K562 (cell line): Measurements from ENCODE around the gene AKAP13. TPM values are rescaled to one million over a fixed set of nuclear protein-coding genes. Genes with fewer than 3 reads are reported as not detected.

Experiments
- ATAC-seq: fragments of 200-7000 bp; cut with Tn5 transposase; 3 replicates; pipeline ENCODE4 v1.9.1; 2020; ENCODE audit warnings: moderate library complexity
- BruUV-seq: library from RNA; stranded (reverse); fragments of 400-500 nt; replicated peaks from 2 replicates; lab custom pipeline; 2021; lab: Mats Ljungman, UMichigan
- CTCF ChIA-PET: fragments of 300-600 bp; formaldehyde crosslinking; extraction: SDS; loops from one replicate; lab custom pipeline; 2021; ENCODE audit warnings: low intra/inter-chr PET ratio; lab: Yijun Ruan, JAX
- POLR2A ChIA-PET: fragments of 300-600, 350-650 bp; sonication (Branson Sonifier 250); formaldehyde crosslinking; extraction: SDS; loops from one replicate; lab custom pipeline; 2021; ENCODE audit warnings: antibody characterized with exemption, inconsistent platforms; lab: Yijun Ruan, JAX
- DNase-seq, 4 experiments: peaks; one replicate each; pipeline versions ENCODE4 v3.0.0 to v3.0.0-alpha.2; 2011 to 2018; ENCODE audit warnings: low spot score in 3 of 4, mixed read lengths in 3 of 4; ENCODE audit errors: extremely low read depth in 1 of 4
- FAIRE-seq: peaks from 2 replicates; lab custom pipeline; 2011; peaks lifted over from hg19 to GRCh38; lab: Jason Lieb, UNC
- H2AFZ ChIP-seq: 2 replicates; pipeline ENCODE4 v1.6.0; 2011; ENCODE audit warnings: low read depth, low read length, control low read depth, inconsistent platforms
- H3K27ac ChIP-seq: fragments of 200-600 bp; 3 replicates; pipeline ENCODE4 v1.8.0; 2011; ENCODE audit warnings: low read depth, mild to moderate bottlenecking, control low read depth, inconsistent platforms, low read length, moderate library complexity, mixed read lengths; ENCODE audit errors: extremely low read depth
- H3K27me3 ChIP-seq, 2 experiments: fragments of 300-600 bp in 1 of 2; 2 replicates in 1 of 2; 3 replicates in 1 of 2; pipeline versions ENCODE4 v1.6.0 to v1.8.0; 2011; ENCODE audit warnings: inconsistent platforms in 2 of 2, low read length in 2 of 2, mild to moderate bottlenecking in 1 of 2, mixed read lengths in 1 of 2, moderate library complexity in 1 of 2; ENCODE audit not compliant: control insufficient read depth in 2 of 2, insufficient read depth in 2 of 2
- H3K36me3 ChIP-seq: fragments of 300-600 bp; 3 replicates; pipeline ENCODE4 v1.8.0; 2011; ENCODE audit warnings: mild to moderate bottlenecking, low read length, inconsistent platforms; ENCODE audit not compliant: control insufficient read depth, insufficient read depth
- H3K4me1 ChIP-seq, 2 experiments: fragments of 200-600 bp in 1 of 2; replicated peaks in 1 of 2; 2 replicates in 1 of 2; 3 replicates in 1 of 2; pipeline versions ENCODE4 v1.5.1 to v1.8.0; 2011; ENCODE audit warnings: inconsistent platforms in 2 of 2, low read length in 2 of 2, mild to moderate bottlenecking in 1 of 2, mixed read lengths in 1 of 2, moderate library complexity in 1 of 2; ENCODE audit not compliant: control insufficient read depth in 2 of 2, insufficient read depth in 2 of 2
- H3K4me2 ChIP-seq: 2 replicates; pipeline ENCODE4 v1.6.1; 2011; ENCODE audit warnings: low read length, control low read depth, inconsistent platforms, mixed read lengths; ENCODE audit not compliant: insufficient read depth
- H3K4me3 ChIP-seq: fragments of 200-600 bp; sonication (generic), shearing (Covaris generic); 2 replicates; pipeline ENCODE4 v1.5.1; 2016; ENCODE audit warnings: control low read depth, inconsistent platforms
- H3K79me2 ChIP-seq: fragments of 200-600 bp; 3 replicates; pipeline ENCODE4 v1.8.0; 2011; ENCODE audit warnings: low read length, inconsistent platforms; ENCODE audit not compliant: control insufficient read depth, insufficient read depth
- H3K9ac ChIP-seq, 2 experiments: 2 replicates each; pipeline versions ENCODE4 v1.6.0 to v1.6.1; 2011; ENCODE audit warnings: low read depth in 2 of 2, low read length in 2 of 2, control low read depth in 1 of 2, inconsistent platforms in 1 of 2, mild to moderate bottlenecking in 1 of 2, mixed read lengths in 1 of 2; ENCODE audit not compliant: insufficient read depth in 1 of 2
- H3K9me1 ChIP-seq: one replicate; pipeline ENCODE4 v1.6.0; 2011; ENCODE audit warnings: inconsistent platforms, mild to moderate bottlenecking, low read length, moderate library complexity; ENCODE audit not compliant: control insufficient read depth, insufficient read depth
- H3K9me3 ChIP-seq: replicated peaks from 2 replicates; pipeline ENCODE4 v1.5.1; 2011; ENCODE audit warnings: low read depth, low read length, inconsistent platforms; ENCODE audit not compliant: control insufficient read depth, insufficient read depth
- H4K20me1 ChIP-seq: replicated peaks from 2 replicates; pipeline ENCODE4 v1.6.1; 2011; ENCODE audit warnings: low read length, inconsistent platforms, mixed read lengths; ENCODE audit not compliant: control insufficient read depth, insufficient read depth
- CREM ChIP-seq: IDR thresholded peaks from 2 replicates; pipeline ENCODE4 v1.6.1; 2014; ENCODE audit warnings: antibody characterized with exemption, low read depth
- RAD21 ChIP-seq, 2 experiments: fragments of 250-450 bp in 1 of 2; fragments of 450-650 bp in 1 of 2; sonication (Bioruptor Pico) in 1 of 2; formaldehyde crosslinking in 1 of 2; IDR thresholded peaks in 1 of 2; conservative IDR thresholded peaks in 1 of 2; 2 replicates each; pipeline versions ENCODE4 v1.4.0 to v1.8.0; 2020 to 2022; ENCODE audit warnings: mild to moderate bottlenecking in 2 of 2, moderate library complexity in 1 of 2
- SMC3 ChIP-seq: conservative IDR thresholded peaks from 2 replicates; pipeline ENCODE4 v1.6.1; 2011; ENCODE audit warnings: low read depth, low read length, improper control_type of control experiment; ENCODE audit not compliant: insufficient read depth
- TBL1XR1 ChIP-seq, 2 experiments: IDR thresholded peaks; 2 replicates each; pipeline ENCODE4 v1.6.1; 2012; ENCODE audit warnings: improper control_type of control experiment in 2 of 2, low read length in 2 of 2, mild to moderate bottlenecking in 1 of 2
- ZBTB1 ChIP-seq: sonication (generic); formaldehyde crosslinking; IDR thresholded peaks from 2 replicates; pipeline ENCODE4 v1.8.1; 2023; ENCODE audit warnings: missing genetic modification reagents, low read depth, mild to moderate bottlenecking, borderline replicate concordance
- WGBS: fragments of 100-300 bp; shearing (Covaris generic); methylation state at CpG from one replicate; pipeline ENCODE4 v1.1.6; 2016; ENCODE audit warnings: low coverage, mixed read lengths; ENCODE audit not compliant: insufficient coverage; ENCODE audit errors: missing lambda C conversion rate; 5-methylcytosine and 5-hydroxymethylcytosine counted together
- in situ Hi-C: fragments of 300-500 bp; cut with MboI; formaldehyde crosslinking; loops from 4 replicates; pipeline ENCODE4 v1.15.0; 2018; ENCODE audit warnings: inconsistent platforms, mixed read lengths
- intact Hi-C: fragments of 100-400 bp; cut with micrococcal nuclease; formaldehyde crosslinking; loops from 2 replicates; pipeline ENCODE4 v1.14.2; 2022
- polyA plus RNA-seq, 8 experiments: library from polyadenylated mRNA; depleted of rRNA in 4 of 8; stranded (reverse) in 5 of 8; unstranded in 3 of 8; fragments of >200 nt; fragmentation: Nextera tagmentation in 2 of 8; fragmentation: Illumina TruSeq in 1 of 8; extraction: Ambion mirVana in 2 of 8; extraction: Trizol in 1 of 8; gene quantifications; 2 replicates each; pipeline versions ENCODE4 v1.2.1 to v1.2.3, GENCODE V29; 2011 to 2014; ENCODE audit warnings: inconsistent platforms in 1 of 8, missing spikeins in 1 of 8
- total RNA-seq, 7 experiments: library from RNA; depleted of rRNA in 6 of 7; stranded (reverse); fragments of >200 nt in 6 of 7; fragmentation: Illumina TruSeq in 2 of 7; extraction: Trizol in 2 of 7; gene quantifications; 2 replicates each; pipeline versions ENCODE4 v1.2.1 to v1.2.3, GENCODE V29; 2011 to 2021; ENCODE audit warnings: low replicate concordance in 1 of 7
- TF ChIP-seq, protein P1 (sequence below): fragments of 450-650 bp; IDR thresholded peaks from one replicate; pipeline ENCODE4 v1.6.1; 2018; ENCODE audit warnings: mild to moderate bottlenecking, moderate library complexity; ENCODE audit not compliant: partially characterized antibody
- TF ChIP-seq, protein P2 (sequence below), 2 experiments: fragments of 450-650 bp; formaldehyde crosslinking in 1 of 2; IDR thresholded peaks; 2 replicates each; pipeline versions ENCODE4 v1.4.0 to v1.6.1; 2014 to 2020; ENCODE audit warnings: mild to moderate bottlenecking in 2 of 2, borderline replicate concordance in 1 of 2, low read depth in 1 of 2
- TF ChIP-seq, protein P3 (sequence below): fragments of 200-800 bp; sonication (Bioruptor generic); IDR thresholded peaks from 2 replicates; pipeline ENCODE4 v1.6.1; 2017; ENCODE audit warnings: missing genetic modification characterization, missing compliant biosample characterization

Gene AKAP13
- total and polyA plus RNA-seq, 9 of the 15 experiments (the other 6 are each of a cell fraction or from before 2014, with no cell fraction given): 0.03 to 1.7 (median 0.42) TPM

DNA sequence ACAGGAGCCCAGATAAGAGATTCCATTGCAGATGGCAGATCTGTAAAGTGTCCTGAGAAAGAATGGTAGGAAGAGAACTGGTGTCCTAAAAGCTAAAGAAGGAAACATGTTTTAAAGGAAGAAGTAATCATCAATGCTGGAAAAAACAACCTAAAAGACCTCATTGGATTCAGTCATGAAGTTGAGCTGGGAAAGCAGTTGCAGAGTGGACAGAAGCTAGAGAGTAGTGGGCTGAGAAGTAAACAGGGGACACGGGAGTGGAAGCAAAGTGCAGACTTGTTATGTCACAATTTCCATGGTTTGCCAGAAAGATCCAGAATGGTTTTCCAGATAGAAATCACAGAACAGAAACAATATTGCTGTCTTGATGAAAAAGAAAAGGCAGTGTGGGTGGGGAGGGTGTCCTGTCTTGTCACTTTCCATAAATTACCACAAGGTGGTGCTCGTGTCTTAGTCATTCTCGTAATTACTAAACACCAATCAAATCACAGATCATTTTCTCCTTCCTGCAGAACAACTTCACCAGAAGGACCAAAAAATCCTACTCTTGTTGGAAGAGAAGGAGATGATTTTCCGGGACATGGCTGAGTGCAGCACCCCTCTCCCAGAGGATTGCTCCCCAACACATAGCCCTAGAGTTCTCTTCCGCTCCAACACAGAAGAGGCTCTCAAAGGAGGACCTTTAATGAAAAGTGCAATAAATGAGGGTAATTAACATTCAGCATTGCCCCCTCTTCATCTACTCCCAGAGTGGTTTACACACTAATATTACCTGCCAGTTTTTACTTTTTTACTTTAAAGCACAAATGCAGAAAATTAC lies 349.8 kb downstream of the AKAP13 start:
- Histone ChIP-seq H2AFZ (no peak overlapping the region), H3K4me3 (no peak overlapping the region), H3K27ac (no peak overlapping the region), H4K20me1 (no peaks in the 10 kb centered on the region), H3K4me2 (no peak overlapping the region), H3K36me3 (no peaks in the 10 kb centered on the region), H3K9ac (no peak overlapping the region), H3K9me3 (no peaks in the 10 kb centered on the region), H3K79me2 (no peaks in the 10 kb centered on the region), H3K4me1 (no peaks in the 10 kb centered on the region), H3K9me1 (no peaks in the 10 kb centered on the region), H3K27me3 (no peaks in the 10 kb centered on the region)
- intact Hi-C loops: loop anchor here (1.0 kb wide), 2 partner anchors 101 to 110 kb away; no protein-coding TSS in a partner anchor
- ChIA-PET POLR2A (no interaction called here), CTCF (interaction anchor here (2.0 to 2.4 kb wide), 2 partner anchors 101 to 110 kb away, joined by 5 to 20 read pairs; no protein-coding TSS in a partner anchor)
- peak; percentile 64 to 68 (median 66) for DNase-seq
- peak; percentile 90 for FAIRE-seq
- ATAC-seq: peak; percentile 88
- WGBS: 8% methylated on average over 5 of the region's 5 CpGs
- in situ Hi-C loops: no loop called here
- no TSS peak for BruUV-seq
- TF ChIP-seq RAD21 (CRISPR knock-in tag; conservative IDR thresholded peaks at IDR 0.05 in 1 of 2, IDR thresholded peaks at IDR 0.05 in 1 of 2) (peak; percentile 54 to 74), SMC3 (peak; percentile 54; the same call in 1 of the 2 replicates), CREM (peak; percentile 28; the same call in 1 of the 2 replicates), ZBTB1 (CRISPR knock-in tag) (no peak), TBL1XR1 (IDR thresholded peaks at IDR 0.05; ENCODE audit: low read length in 2 of 2) (no peak)
- TF ChIP-seq, protein P1, sequence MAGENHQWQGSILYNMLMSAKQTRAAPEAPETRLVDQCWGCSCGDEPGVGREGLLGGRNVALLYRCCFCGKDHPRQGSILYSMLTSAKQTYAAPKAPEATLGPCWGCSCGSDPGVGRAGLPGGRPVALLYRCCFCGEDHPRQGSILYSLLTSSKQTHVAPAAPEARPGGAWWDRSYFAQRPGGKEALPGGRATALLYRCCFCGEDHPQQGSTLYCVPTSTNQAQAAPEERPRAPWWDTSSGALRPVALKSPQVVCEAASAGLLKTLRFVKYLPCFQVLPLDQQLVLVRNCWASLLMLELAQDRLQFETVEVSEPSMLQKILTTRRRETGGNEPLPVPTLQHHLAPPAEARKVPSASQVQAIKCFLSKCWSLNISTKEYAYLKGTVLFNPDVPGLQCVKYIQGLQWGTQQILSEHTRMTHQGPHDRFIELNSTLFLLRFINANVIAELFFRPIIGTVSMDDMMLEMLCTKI: no peak
- TF ChIP-seq, protein P2, sequence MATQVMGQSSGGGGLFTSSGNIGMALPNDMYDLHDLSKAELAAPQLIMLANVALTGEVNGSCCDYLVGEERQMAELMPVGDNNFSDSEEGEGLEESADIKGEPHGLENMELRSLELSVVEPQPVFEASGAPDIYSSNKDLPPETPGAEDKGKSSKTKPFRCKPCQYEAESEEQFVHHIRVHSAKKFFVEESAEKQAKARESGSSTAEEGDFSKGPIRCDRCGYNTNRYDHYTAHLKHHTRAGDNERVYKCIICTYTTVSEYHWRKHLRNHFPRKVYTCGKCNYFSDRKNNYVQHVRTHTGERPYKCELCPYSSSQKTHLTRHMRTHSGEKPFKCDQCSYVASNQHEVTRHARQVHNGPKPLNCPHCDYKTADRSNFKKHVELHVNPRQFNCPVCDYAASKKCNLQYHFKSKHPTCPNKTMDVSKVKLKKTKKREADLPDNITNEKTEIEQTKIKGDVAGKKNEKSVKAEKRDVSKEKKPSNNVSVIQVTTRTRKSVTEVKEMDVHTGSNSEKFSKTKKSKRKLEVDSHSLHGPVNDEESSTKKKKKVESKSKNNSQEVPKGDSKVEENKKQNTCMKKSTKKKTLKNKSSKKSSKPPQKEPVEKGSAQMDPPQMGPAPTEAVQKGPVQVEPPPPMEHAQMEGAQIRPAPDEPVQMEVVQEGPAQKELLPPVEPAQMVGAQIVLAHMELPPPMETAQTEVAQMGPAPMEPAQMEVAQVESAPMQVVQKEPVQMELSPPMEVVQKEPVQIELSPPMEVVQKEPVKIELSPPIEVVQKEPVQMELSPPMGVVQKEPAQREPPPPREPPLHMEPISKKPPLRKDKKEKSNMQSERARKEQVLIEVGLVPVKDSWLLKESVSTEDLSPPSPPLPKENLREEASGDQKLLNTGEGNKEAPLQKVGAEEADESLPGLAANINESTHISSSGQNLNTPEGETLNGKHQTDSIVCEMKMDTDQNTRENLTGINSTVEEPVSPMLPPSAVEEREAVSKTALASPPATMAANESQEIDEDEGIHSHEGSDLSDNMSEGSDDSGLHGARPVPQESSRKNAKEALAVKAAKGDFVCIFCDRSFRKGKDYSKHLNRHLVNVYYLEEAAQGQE (IDR thresholded peaks at IDR 0.05; ENCODE audit: borderline replicate concordance): peak; percentile 45; the same call in 1 of the 2 replicates
- TF ChIP-seq, protein P2 (CRISPR knock-in tag; IDR thresholded peaks at IDR 0.05; ENCODE audit: low read depth): no peak
- TF ChIP-seq, protein P3, sequence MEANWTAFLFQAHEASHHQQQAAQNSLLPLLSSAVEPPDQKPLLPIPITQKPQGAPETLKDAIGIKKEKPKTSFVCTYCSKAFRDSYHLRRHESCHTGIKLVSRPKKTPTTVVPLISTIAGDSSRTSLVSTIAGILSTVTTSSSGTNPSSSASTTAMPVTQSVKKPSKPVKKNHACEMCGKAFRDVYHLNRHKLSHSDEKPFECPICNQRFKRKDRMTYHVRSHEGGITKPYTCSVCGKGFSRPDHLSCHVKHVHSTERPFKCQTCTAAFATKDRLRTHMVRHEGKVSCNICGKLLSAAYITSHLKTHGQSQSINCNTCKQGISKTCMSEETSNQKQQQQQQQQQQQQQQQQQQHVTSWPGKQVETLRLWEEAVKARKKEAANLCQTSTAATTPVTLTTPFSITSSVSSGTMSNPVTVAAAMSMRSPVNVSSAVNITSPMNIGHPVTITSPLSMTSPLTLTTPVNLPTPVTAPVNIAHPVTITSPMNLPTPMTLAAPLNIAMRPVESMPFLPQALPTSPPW: peak; percentile 14; the same call in 1 of the 2 replicates
